Esophagus squamous epithelium (tissue), 5 donors: Measurements from ENCODE around the gene RALGAPA1. TPM values are rescaled to one million over a fixed set of nuclear protein-coding genes. Genes with fewer than 3 reads are reported as not detected.

ENCODE experiments used
- DNase-seq: peaks from one replicate; lab custom pipeline; 2025; lab: John Stamatoyannopoulos, UW
- H3K27ac ChIP-seq, 4 donors: fragments of 200-600 bp; sonication (generic); one replicate each; pipeline ENCODE4 v1.5.1; 2016 to 2019; ENCODE audit warnings: mild to moderate bottlenecking in 1 of 4
- H3K27me3 ChIP-seq, 4 donors: fragments of 200-600 bp; sonication (generic); 1 replicate in 3 of 4; 2 replicates in 1 of 4; pipeline versions ENCODE4 v1.5.1 to v1.6.0; 2017 to 2021; ENCODE audit warnings: antibody characterized with exemption in 1 of 4
- H3K36me3 ChIP-seq, 3 donors: fragments of 200-600 bp; sonication (generic); one replicate each; pipeline ENCODE4 v1.5.1; 2016 to 2019
- H3K4me1 ChIP-seq, 3 donors: fragments of 200-600 bp; sonication (generic); one replicate each; pipeline ENCODE4 v1.5.1; 2017 to 2019
- H3K4me3 ChIP-seq, 4 donors: fragments of 200-600 bp; sonication (generic); 1 replicate in 3 of 4; 2 replicates in 1 of 4; pipeline ENCODE4 v1.5.1; 2016 to 2019; ENCODE audit warnings: mild to moderate bottlenecking in 2 of 4, moderate library complexity in 1 of 4
- H3K9me3 ChIP-seq, 3 donors: fragments of 200-600 bp; sonication (generic); one replicate each; pipeline ENCODE4 v1.5.1; 2016 to 2019
- POLR2A ChIP-seq, 4 donors: fragments of 450-650 bp; IDR thresholded peaks; one replicate each; pipeline ENCODE4 v1.6.1; 2017; ENCODE audit warnings: antibody characterized with exemption in 4 of 4, mild to moderate bottlenecking in 4 of 4, moderate library complexity in 3 of 4
- WGBS, 2 donors: methylation state at CpG; one replicate each; pipeline ENCODE4 v1.1.5; 2018; 5-methylcytosine and 5-hydroxymethylcytosine counted together
- intact Hi-C: fragments of 100-400 bp; cut with DNase I; formaldehyde crosslinking; loops from one replicate; pipeline ENCODE4 v1.15.0; 2022
- total RNA-seq, 4 donors: library from RNA; depleted of rRNA; stranded (reverse); fragments of >200 nt; gene quantifications; one replicate each; pipeline ENCODE4 v1.1.0, GENCODE V29; 2016
- TF ChIP-seq, protein P1 (sequence below), 6 experiments: fragments of 450-650 bp in 4 of 6; fragments of 200-600 bp in 2 of 6; sonication (generic) in 2 of 6; IDR thresholded peaks; one replicate each; pipeline ENCODE4 v1.5.1; 2016 to 2019; ENCODE audit warnings: antibody characterized with exemption in 6 of 6, mild to moderate bottlenecking in 4 of 6, moderate library complexity in 4 of 6
- donor health status: DM: yes; HTN: yes; CAD: no.

The RALGAPA1 gene
- total RNA-seq, 4 donors from 2014 or later, result 22.5 to 78.6 (median 39.8) TPM

DNA sequence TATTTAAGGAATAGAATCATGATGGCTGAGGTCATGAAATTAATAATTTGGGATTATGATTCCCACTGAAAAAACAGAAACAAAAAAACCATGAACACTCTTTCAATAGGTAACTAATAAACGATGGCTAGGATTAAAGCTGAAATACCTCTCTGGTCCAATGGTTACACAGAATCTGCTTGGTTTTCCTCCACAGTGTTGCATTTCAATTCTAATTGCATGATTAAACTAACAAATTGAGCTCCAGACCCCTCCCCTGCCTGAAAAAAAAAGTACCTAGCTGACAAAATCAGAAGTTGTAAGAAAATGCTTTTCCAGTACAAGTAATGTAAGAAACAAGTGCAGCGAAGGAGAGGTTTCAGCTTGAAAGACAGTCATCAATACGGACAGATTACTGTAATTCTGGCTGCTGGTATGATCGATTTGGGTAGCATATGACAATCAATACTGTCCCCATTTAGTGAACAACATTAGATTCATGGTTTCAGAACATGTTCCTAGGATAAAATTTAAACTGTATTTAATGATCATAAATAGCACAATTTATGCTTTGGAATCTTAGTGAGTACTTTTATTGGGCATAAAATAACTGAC lies 243.1 kb downstream of the RALGAPA1 start:
- no peaks in the 10 kb centered on the region for H3K27me3 ChIP-seq
- intact Hi-C loops, result no loop called here
- H3K9me3 ChIP-seq, result no peaks in the 10 kb centered on the region
- no peak for DNase-seq
- H3K27ac ChIP-seq, result no peak overlapping the region
- H3K36me3 ChIP-seq, result peaks cover 0 to 26% (median 0%) of the 10 kb centered on the region in 3 donors
- no peak for TF ChIP-seq POLR2A (IDR thresholded peaks at IDR 0.05)
- TF ChIP-seq, protein P1, sequence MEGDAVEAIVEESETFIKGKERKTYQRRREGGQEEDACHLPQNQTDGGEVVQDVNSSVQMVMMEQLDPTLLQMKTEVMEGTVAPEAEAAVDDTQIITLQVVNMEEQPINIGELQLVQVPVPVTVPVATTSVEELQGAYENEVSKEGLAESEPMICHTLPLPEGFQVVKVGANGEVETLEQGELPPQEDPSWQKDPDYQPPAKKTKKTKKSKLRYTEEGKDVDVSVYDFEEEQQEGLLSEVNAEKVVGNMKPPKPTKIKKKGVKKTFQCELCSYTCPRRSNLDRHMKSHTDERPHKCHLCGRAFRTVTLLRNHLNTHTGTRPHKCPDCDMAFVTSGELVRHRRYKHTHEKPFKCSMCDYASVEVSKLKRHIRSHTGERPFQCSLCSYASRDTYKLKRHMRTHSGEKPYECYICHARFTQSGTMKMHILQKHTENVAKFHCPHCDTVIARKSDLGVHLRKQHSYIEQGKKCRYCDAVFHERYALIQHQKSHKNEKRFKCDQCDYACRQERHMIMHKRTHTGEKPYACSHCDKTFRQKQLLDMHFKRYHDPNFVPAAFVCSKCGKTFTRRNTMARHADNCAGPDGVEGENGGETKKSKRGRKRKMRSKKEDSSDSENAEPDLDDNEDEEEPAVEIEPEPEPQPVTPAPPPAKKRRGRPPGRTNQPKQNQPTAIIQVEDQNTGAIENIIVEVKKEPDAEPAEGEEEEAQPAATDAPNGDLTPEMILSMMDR (IDR thresholded peaks at IDR 0.05), result no peak
- 88 to 90% methylated on average over 4 of the region's 4 CpGs for WGBS, 2 donors
- no peak overlapping the region for H3K4me3 ChIP-seq
- H3K4me1 ChIP-seq, result no peaks in the 10 kb centered on the region

DNA sequence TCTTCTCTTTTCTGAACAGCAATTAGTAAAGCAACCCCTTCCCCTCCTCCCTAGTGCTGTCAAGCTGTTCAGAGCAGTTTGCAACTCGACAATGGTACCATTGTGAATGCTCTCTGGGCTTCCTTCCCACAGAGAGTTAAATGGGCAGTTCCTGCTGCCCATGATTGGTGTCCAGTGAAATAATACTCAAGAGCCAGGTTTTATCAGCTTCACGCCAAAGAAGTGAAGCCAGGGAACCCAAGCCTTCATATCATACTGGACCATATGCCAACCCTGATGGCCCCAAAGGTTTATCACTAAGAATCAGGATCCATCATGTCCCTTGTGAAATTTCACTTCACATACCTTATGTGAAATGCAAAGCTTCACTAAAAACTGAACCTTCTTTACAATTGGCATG lies 250.4 kb downstream of the RALGAPA1 start:
- H3K4me3 ChIP-seq, result no peak overlapping the region
- peaks cover 0 to 5% (median 0%) of the 10 kb centered on the region in 3 donors for H3K36me3 ChIP-seq
- 80 to 93% methylated on average over 1 to 2 of the region's 2 CpGs for WGBS, 2 donors
- intact Hi-C loops, result no loop called here
- H3K27ac ChIP-seq, result no peak overlapping the region
- H3K4me1 ChIP-seq, result no peaks in the 10 kb centered on the region
- no peaks in the 10 kb centered on the region for H3K27me3 ChIP-seq
- no peaks in the 10 kb centered on the region for H3K9me3 ChIP-seq
- DNase-seq, result no peak
- TF ChIP-seq, protein P1 (IDR thresholded peaks at IDR 0.05), result no peak
- TF ChIP-seq POLR2A (IDR thresholded peaks at IDR 0.05), result no peak

DNA sequence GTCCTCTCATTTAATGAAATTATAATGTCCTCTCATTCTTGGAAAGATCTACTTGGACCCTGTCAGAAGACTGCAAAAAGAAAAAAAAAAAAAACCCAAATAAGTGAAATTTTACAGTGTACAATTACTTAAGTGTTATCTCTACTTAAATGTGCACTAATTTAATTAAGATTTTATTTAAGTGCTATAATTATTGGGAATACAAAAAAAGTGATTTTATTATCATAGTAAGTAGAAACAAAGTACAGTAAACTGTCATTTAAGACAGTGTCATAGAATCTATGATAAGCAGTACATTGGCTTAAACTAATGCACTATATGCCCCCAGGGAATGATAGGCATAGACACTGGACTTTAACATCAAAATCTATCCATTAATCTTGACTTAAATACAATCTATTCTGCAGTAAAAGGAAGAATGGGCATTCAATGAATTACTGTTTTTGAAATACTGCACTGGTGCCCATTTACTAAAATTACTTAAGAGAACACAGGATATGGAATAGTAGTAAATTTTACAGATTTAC lies 251.8 kb downstream of the RALGAPA1 start:
- no peak for DNase-seq
- no peak for TF ChIP-seq POLR2A (IDR thresholded peaks at IDR 0.05)
- TF ChIP-seq, protein P1 (IDR thresholded peaks at IDR 0.05), result no peak
- H3K27ac ChIP-seq, result no peak overlapping the region
- H3K9me3 ChIP-seq, result no peaks in the 10 kb centered on the region
- intact Hi-C loops, result no loop called here
- no peaks in the 10 kb centered on the region for H3K27me3 ChIP-seq
- H3K4me1 ChIP-seq, result no peaks in the 10 kb centered on the region
- no peak overlapping the region for H3K4me3 ChIP-seq
- no peaks in the 10 kb centered on the region for H3K36me3 ChIP-seq

DNA sequence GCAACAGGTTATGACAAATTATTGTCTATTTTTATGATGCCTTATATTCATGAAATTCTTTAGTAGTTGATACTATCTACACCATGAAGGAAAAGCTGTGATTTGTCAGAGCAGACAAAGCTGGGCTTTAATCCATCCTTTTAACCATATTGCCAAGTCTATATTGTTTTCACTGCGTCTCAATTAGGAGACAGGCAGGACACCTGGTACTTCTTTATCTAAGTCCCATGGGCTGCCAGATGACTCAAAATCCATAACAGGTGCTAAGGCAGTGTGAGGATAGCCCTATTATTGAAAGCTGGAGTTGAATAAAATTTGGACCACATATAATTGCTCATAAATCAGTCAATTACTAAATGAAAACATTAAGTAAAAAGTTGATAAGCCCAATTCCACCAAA lies 252.5 kb downstream of the RALGAPA1 start:
- H3K9me3 ChIP-seq, result no peaks in the 10 kb centered on the region
- TF ChIP-seq POLR2A (IDR thresholded peaks at IDR 0.05), result no peak
- TF ChIP-seq, protein P1 (IDR thresholded peaks at IDR 0.05), result no peak
- no peak overlapping the region for H3K27ac ChIP-seq
- H3K4me3 ChIP-seq, result no peak overlapping the region
- intact Hi-C loops, result no loop called here
- H3K36me3 ChIP-seq, result no peaks in the 10 kb centered on the region
- WGBS, 2 donors, result 64 to 87% methylated on average over 1 of the region's 1 CpG
- no peaks in the 10 kb centered on the region for H3K4me1 ChIP-seq
- no peak for DNase-seq
- no peaks in the 10 kb centered on the region for H3K27me3 ChIP-seq

DNA sequence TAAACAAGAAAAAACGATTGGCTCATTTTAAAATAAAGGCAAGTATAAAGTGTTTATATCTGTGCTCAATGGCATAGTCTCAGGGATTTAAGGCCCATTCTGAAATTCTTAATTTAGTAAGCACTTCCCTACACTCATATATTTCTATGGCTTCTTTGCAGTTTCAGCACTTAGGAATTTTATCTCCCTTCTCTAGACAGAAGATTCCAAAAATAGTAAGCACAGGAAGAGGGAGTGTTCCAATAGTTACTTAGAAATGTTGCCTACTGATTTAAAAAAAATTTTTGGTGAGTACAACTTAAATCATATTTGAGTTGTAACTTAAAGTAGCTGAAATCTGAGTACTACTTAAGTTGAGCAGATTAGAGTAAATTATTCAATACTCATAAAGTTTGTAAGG lies 255.3 kb downstream of the RALGAPA1 start:
- H3K27ac ChIP-seq, result no peak overlapping the region
- intact Hi-C loops, result no loop called here

More for the DNA sequence above, 255.3 kb downstream of the RALGAPA1 start:
- DNase-seq, result no peak
- Histone ChIP-seq H3K4me1 (no peaks in the 10 kb centered on the region), H3K9me3 (no peaks in the 10 kb centered on the region), H3K36me3 (no peaks in the 10 kb centered on the region), H3K27me3 (no peaks in the 10 kb centered on the region), H3K4me3 (no peak overlapping the region)
- TF ChIP-seq POLR2A (IDR thresholded peaks at IDR 0.05), result no peak
- TF ChIP-seq, protein P1 (IDR thresholded peaks at IDR 0.05), result no peak
- 63 to 64% methylated on average over 1 of the region's 1 CpG for WGBS, 2 donors
